Suppressor macrophage treated with lipopolysaccharide for 4 hours (primary cell): ENCODE measurements around the gene ATXN2L.
"Not testable (repeated sequence)": the region's sequence is repeated elsewhere in the genome, so short reads cannot be mapped to it uniquely, and the experiment has no call there.

Experiments
- DNase-seq: peaks from one replicate; pipeline ENCODE4 v3.0.0-alpha.2; 2020

The ATXN2L gene, protein sequence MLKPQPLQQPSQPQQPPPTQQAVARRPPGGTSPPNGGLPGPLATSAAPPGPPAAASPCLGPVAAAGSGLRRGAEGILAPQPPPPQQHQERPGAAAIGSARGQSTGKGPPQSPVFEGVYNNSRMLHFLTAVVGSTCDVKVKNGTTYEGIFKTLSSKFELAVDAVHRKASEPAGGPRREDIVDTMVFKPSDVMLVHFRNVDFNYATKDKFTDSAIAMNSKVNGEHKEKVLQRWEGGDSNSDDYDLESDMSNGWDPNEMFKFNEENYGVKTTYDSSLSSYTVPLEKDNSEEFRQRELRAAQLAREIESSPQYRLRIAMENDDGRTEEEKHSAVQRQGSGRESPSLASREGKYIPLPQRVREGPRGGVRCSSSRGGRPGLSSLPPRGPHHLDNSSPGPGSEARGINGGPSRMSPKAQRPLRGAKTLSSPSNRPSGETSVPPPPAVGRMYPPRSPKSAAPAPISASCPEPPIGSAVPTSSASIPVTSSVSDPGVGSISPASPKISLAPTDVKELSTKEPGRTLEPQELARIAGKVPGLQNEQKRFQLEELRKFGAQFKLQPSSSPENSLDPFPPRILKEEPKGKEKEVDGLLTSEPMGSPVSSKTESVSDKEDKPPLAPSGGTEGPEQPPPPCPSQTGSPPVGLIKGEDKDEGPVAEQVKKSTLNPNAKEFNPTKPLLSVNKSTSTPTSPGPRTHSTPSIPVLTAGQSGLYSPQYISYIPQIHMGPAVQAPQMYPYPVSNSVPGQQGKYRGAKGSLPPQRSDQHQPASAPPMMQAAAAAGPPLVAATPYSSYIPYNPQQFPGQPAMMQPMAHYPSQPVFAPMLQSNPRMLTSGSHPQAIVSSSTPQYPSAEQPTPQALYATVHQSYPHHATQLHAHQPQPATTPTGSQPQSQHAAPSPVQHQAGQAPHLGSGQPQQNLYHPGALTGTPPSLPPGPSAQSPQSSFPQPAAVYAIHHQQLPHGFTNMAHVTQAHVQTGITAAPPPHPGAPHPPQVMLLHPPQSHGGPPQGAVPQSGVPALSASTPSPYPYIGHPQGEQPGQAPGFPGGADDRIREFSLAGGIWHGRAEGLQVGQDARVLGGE

GRCh38 chr16:28822520-28823290, at the start of gene ATXN2L:
TSS of gene ATXN2L (plus strand) at chr16:28822999. CDS start at chr16:28823260, 261 bp downstream.
- peak; percentile 99 for DNase-seq

DNA sequence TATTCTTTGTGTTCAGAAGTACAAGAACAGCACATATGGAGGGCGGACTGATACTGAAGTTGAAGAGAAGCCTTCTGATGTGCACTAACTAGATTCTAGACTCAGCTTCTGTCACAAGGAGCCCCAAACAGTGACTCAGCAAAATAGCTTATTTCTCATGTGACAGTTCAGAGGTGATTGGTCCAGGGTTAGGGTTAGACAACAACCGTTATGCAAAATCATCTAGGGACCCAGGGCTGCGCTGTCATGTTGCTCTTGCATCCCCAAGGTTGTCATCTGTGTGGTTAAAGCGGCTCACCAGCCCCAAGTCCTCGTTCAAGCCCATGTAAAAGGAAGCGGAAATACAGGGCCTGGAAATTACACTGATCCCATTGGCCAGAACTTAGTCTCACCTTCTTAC, 41.1 kb upstream of the ATXN2L start:
- not testable (repeated sequence) for DNase-seq

GRCh38 chr16:28782357-28782756, 40.4 kb upstream of the ATXN2L start:
- not testable (repeated sequence) for DNase-seq

GRCh38 chr16:28802235-28803019, 20.4 kb upstream of the ATXN2L start:
- DNase-seq, result not testable (repeated sequence)

DNA sequence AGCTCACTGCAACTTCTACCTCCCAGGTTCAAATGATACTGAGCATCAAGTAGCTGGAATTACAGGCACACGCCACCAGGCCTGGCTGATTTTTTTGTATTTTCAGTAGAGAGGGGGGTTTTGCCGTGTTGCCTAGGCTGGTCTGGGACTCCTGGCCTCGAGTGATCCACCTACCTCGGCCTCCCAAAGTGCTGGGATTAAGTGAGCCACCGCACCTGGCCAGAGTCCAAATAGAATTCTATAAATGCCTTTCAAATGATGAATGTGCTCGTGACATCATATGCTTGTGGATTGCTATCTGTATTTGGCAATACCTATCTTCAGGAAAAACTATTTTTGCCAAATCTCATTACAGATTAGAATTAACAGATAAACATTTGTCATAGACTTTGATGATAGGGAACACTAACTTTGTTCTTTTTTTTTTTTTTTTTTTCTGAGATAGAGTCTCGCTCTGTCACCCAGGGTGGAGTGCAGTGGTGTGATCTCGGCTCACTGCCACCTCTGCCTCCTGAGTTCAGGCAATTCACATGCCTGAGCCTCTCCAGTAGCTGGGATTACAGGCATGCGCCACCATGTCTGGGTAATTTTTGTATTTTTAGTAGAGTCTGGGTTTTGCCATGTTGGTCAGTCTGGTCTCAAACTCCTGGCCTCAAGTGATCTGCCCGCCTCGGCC, 15.2 kb upstream of the ATXN2L start:
- DNase-seq, result not testable (repeated sequence)

DNA sequence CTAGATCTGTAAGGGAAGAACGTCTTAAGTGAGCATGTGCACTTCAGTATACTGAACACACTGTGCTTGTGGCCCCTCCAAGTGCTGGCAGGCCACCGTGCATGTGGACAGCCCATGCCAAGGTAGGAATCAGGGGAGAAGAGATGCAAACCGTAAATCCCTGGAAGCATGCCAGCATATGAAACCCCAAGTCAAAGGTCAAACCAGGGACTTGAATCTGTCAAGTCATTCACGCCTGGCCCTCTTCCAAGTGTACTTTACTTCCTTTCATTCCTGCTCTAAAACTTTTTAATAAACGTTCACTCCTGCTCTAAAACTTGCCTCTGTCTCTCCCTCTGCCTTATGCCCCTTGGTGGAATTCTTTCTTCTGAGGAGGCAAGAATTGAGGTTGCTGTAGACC, 2.8 kb upstream of the ATXN2L start:
- no peak for DNase-seq

- DNase-seq, result not testable (repeated sequence)
These were observed 2.3 kb upstream of the ATXN2L start for GRCh38 chr16:28820546-28820945.

DNA sequence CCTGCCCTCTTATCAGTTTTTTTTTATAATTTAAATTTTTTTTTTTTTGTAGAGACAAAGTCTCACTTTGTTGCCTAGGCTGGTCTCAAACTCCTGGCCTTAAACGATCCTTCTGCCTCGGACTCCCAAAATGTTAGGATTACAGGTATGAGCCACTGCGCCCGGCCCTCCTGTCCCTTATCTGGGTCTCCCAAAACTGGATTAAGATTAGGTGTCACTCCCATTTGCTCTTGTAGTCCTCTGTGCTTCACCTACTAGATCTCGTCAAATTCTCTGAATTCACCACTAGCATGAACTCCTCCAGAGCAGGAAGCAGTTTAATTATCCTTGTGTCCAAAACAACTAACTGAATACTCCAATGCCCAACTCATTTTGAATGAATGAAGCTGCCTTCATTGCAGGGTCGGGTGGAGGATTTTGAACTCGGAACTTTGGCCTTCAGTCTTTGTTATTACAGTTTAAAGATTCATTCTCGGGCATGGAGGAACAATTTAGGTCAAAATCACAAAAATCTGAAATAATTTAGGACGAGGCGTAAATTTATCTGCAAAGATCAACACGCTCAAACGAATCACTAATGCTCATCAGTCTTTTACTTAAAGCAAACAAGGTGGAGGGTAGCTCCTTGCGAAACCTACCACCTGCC, 802 bp upstream of the ATXN2L start:
- DNase-seq, result no peak

DNA sequence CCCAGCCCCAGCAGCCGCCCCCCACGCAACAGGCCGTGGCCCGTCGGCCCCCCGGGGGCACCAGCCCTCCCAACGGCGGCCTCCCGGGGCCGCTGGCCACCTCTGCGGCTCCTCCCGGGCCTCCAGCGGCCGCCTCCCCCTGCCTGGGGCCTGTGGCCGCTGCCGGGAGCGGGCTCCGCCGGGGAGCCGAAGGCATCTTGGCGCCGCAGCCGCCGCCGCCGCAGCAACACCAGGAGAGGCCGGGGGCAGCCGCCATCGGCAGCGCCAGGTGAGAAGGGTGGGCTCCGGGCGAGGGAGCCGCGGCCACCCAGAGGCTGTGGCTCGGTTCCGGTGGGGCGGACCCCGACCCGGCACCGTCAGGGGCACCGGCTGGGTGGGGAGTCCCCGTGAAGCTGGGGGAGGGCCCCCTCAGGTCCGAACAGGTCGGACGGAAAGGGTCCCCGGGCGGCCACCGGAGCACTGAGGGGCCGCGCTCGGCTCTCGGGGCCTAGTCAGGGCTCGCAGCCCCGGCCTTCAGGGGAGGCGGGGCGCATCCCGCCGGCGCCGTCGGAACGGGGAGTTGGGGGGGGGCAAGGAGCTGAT, 583 bp downstream of the ATXN2L start:
- no peak for DNase-seq

- DNase-seq, result peak; percentile 98
These were observed 1.3 kb downstream of the ATXN2L start for GRCh38 chr16:28823873-28824716.

- no peak for DNase-seq
These were observed 1.8 kb downstream of the ATXN2L start for GRCh38 chr16:28824717-28824973.

- no peak for DNase-seq
These were observed 3.3 kb downstream of the ATXN2L start for GRCh38 chr16:28826141-28826540.

- DNase-seq, result no peak
These were observed 6.9 kb downstream of the ATXN2L start for GRCh38 chr16:28829747-28830146.

DNA sequence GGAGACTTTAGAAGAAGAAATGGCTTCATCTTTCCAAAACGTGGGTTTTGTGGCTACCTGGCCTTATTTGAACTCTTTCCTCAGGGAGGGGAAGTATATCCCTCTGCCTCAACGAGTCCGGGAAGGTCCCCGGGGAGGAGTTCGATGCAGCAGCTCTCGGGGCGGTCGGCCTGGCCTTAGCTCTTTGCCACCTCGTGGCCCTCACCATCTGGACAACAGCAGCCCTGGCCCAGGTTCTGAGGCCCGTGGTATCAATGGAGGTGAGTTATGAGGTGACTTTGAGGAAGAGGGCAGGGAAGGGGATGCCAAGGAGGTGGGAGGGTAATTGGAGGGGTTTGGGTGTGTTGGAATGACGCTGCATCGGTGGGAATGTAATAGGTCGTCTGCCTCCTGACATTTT, 7.7 kb downstream of the ATXN2L start:
- DNase-seq, result no peak

- DNase-seq, result no peak
These were observed 11.6 kb downstream of the ATXN2L start for GRCh38 chr16:28834349-28834748.

DNA sequence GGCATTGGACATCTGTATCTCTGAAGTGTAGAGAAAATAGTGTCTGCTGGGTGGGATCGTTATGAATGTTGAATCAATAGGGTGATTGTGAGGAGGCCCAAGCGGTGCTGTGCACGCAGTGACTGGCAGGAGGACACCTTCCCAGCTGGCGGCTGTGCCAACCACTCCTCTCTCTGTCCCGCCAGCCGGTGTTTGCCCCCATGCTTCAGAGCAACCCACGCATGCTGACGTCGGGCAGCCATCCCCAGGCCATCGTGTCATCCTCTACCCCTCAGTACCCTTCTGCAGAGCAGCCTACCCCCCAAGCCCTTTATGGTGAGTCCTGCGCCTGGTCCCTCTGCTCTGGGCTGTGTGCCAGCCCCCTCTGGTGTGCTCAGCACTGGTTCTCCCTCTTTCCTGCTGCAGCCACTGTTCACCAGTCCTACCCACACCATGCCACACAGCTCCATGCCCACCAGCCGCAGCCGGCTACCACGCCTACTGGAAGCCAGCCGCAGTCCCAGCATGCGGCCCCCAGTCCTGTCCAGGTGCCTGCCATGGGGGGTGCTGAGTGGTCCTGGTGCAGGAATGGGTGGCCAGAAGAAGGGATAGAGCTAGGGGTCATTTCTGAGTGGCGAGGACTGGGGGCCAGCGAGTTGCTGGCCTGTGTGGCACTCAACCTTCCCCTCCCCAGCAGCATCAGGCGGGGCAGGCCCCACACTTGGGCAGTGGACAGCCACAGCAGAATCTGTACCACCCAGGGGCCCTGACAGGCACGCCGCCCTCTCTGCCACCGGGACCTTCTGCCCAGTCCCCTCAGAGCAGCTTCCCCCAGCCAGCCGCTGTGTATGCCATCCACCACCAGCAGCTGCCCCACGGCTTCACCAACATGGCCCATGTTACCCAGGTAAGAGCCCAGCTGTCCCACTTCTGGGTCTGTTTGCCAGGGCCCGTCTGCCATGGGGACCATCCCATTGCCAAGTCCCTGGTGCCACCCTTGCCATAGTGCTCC, 12.4 kb downstream of the ATXN2L start:
- DNase-seq, result no peak

GRCh38 chr16:28835864-28836760, 13.3 kb downstream of the ATXN2L start:
- DNase-seq, result no peak
